LNCAP (cell line): ENCODE data around the gene PSEN2.

Source experiments
- TF ChIP-seq, protein P1 (sequence below): fragments of 450-650 bp; IDR thresholded peaks from 2 replicates; pipeline ENCODE4 v1.5.1; 2017; ENCODE audit warnings: mild to moderate bottlenecking

PSEN2 gene

DNA sequence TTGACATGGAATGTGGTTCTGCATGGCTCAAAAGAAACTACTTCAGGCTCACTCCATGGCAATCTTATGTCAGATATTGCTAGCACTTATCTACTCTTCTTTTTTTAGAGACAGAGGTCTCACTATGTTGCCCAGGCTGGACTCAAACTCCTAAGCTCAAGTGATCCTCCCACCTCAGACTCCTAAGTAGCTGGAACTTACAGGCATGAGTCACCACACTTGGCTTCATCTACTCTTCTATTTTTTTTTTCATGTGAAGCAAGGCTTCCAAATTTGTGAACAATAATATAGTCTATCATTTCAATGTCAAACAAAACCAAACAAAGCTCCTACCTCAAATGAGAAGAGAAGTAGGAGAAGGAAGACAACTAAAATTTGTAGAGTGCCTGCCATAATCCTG is 7.5 kb upstream of the PSEN2 start:
- TF ChIP-seq, protein P1, sequence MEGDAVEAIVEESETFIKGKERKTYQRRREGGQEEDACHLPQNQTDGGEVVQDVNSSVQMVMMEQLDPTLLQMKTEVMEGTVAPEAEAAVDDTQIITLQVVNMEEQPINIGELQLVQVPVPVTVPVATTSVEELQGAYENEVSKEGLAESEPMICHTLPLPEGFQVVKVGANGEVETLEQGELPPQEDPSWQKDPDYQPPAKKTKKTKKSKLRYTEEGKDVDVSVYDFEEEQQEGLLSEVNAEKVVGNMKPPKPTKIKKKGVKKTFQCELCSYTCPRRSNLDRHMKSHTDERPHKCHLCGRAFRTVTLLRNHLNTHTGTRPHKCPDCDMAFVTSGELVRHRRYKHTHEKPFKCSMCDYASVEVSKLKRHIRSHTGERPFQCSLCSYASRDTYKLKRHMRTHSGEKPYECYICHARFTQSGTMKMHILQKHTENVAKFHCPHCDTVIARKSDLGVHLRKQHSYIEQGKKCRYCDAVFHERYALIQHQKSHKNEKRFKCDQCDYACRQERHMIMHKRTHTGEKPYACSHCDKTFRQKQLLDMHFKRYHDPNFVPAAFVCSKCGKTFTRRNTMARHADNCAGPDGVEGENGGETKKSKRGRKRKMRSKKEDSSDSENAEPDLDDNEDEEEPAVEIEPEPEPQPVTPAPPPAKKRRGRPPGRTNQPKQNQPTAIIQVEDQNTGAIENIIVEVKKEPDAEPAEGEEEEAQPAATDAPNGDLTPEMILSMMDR, result no peak

DNA sequence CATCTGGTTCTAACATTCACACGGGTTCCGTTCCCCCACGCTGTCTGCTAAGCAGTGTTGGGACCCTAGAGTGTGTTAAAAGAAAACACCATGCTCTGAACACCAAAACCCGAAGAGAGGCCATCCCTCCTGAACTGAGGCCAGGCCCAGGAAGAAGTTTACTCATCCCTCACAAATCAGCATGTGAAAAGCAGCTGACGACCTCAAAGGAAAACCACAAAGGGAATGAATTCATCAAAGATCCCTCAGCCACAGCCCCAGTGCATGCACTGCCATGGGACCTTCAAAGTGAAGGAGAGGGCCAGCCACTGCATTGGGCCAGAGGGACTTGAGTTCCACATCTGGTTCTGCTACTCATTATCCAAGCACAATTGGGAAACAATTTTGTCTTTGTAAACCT is 7.0 kb upstream of the PSEN2 start:
- TF ChIP-seq, protein P1, result no peak

DNA sequence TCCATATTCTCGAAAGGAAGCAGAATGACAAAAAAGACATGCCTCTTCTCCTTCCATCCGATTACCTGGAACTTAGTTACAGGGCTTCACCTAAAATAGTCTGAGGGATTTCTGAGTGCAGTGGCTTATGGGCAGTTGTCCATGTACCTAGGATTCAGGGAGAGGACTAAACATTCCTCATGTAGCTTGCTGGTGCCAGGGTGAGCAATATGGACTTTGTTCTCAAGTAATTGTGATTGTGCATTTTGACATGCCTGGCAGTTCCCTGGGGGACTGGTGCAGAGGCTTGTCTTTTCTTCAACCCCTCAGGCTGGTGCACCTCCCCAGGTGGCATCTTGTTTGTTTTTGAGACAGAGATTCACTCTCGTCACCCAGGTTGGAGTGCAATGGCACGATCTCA is 6.1 kb upstream of the PSEN2 start:
- TF ChIP-seq, protein P1, result no peak

DNA sequence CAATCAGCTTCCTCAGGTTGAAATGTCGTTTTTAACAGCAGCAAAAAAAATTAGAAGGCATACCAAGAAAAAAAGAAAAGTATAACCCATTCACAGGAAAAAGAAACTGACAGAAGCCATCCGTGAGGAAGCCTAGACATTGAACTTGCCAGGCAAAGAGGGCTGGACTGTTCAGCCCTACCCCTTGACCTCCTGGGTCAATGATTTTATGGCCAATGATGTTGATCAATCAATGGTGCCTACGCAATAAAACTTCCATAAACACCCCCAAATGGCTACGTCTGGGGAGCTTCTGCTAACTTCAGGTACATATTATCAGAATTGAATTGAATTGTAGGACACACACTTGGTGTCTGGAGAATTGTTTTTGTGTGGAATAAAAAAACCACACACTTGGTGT is 4.8 kb upstream of the PSEN2 start:
- TF ChIP-seq, protein P1, result no peak

DNA sequence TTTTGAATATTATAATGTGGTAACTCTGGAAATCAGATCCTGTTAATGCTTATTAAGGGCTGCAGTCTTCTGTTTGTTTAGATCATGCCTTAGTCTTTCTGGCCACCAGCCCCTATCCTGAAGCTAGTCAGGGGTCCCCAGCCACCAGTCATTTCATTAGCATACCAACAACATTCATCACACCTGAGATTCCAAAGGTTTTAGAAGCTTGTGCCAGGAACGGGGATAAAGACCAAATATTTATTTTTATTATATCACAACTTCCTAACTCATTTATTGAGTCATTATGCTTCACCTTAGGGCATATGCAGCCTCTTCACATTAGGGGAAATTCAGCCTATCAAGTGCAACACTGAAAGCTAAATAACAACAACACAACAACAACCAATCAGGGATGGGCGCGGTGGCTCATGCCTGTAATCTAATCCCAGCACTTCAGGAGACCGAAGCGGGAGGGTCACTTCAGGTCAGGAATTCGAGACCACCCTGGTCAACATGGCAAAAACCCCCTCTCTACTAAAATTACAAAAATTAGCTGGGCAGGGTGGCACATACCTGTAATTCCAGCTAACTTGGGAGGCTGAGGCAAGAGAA is 2.9 kb upstream of the PSEN2 start:
- TF ChIP-seq, protein P1, result no peak

DNA sequence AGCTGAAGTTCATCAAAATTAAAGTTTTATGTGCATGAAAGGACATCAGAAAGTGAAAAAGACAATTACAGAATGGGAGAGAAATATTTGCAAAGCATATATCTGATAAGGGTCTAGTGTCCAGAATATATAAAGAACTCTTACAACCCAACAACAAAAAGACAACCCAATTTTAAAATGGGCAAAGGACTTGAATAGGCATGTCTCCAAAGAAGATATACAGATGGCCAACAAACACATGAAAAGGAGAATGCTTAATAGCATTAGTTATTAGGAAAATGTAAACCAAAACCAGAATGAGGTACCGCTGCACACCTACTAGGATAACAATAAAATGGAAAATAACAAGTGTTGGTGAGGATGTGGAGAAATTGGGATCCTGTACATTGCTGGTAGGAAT is 1.7 kb upstream of the PSEN2 start:
- TF ChIP-seq, protein P1, result no peak

DNA sequence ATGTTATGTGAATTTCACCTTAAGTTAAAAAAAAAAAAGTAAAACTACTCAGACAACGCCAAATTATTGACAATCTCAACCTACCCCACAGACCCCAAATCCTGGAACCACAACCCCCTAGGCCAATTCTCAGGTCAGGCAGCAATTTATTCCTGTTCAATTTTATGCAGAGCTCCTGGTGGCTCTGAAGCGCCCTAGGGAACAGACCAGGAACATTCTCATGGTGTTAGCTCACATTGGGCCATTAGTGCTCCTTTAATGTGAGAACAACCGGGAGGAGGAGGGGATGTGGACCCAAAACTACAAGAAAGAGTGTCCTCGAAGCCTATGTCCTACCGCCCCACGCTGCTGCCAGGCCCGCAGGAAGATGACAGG is 403 bp upstream of the PSEN2 start:
- TF ChIP-seq, protein P1, result no peak
